ENCODE measurements around the gene AGBL4.
A peak's percentile ranks its signal among the peaks of the same experiment; 100 is the strongest.

Gene AGBL4

DNA sequence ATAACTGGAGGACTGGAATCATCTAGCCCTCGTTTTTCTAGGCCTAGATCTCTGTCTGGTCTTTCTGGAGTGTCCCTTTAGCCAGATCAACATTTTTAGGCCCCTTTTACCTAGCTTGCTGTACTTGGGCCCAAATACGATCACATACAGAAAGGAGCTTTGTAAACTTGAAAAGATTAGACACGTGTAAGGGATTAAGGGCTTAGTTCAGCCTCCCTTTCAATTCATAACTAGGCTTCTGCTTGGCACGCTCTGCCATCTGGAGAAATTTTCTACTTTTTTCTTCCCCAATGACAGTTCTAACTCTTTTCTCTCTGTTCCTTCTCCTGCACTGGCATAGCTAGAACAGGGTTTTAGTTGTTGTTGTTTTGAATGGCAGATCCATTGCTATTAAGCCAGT lies 1093.7 kb downstream of the AGBL4 start:
- Mint-ChIP-seq H3K27me3 (peaks cover 14% of the 10 kb centered on the region), H3K27ac (no peak overlapping the region), H3K9me3 (peaks cover 0 to 8% of the 10 kb centered on the region in 2 donors), H3K4me3 (no peak overlapping the region), H3K4me1 (no peaks in the 10 kb centered on the region)
- no peak for ATAC-seq
- DNase-seq = no peak

DNA sequence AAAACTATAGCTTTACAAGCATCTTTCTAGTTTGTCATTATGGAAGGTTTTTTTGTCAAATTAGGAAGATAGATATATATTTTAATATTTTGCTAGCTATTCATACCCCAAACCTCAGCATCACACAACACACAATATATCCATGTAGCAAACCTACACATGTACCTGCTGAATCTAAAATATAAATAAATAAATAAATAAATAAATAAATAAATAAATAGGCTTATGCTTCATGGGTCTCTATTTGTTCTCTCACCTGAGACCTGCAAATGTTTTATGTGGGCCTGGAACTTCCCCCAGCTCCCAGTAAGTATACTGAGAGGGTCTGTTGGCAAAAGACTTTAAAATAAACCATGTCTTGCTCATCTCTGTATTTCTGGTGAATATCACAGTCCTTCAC lies 1099.7 kb downstream of the AGBL4 start:
- no peak for ATAC-seq

DNA sequence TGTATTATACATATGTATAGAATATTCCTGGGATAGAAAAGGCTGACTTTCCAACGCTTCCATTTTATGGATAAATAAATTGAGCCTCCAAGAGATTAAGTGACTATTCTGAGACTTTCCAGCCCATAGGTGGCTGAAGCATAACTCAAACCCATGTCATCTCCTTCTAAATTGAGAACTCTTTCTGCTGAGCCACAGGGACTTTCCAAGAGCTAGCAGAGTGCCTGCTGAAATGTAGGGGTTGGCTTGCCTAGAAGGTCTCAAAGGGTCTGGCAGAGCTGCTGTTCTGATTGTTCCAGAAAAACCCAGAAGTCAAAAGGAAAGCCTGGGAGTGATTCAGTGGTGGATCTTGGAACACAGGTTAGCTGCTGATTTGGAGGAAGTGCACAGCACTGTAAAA lies 1100.6 kb downstream of the AGBL4 start:
- no peaks in the 10 kb centered on the region for H3K27me3 Mint-ChIP-seq
- ATAC-seq (no peak), DNase-seq (no peak)
- H3K4me3 Mint-ChIP-seq = no peak overlapping the region
- no peaks in the 10 kb centered on the region for H3K4me1 Mint-ChIP-seq
- H3K9me3 Mint-ChIP-seq = peaks cover 0 to 8% of the 10 kb centered on the region in 2 donors
- no peak overlapping the region for H3K27ac Mint-ChIP-seq

More for the DNA sequence above, 1099.7 kb downstream of the AGBL4 start:
- no peaks in the 10 kb centered on the region for H3K4me1 Mint-ChIP-seq
- H3K9me3 Mint-ChIP-seq = peaks cover 0 to 8% of the 10 kb centered on the region in 2 donors
- no peak for DNase-seq
- peak overlapping the region in 1 of 2 donors; percentile 63 for H3K27ac Mint-ChIP-seq
- H3K4me3 Mint-ChIP-seq = no peak overlapping the region
- no peaks in the 10 kb centered on the region for H3K27me3 Mint-ChIP-seq

DNA sequence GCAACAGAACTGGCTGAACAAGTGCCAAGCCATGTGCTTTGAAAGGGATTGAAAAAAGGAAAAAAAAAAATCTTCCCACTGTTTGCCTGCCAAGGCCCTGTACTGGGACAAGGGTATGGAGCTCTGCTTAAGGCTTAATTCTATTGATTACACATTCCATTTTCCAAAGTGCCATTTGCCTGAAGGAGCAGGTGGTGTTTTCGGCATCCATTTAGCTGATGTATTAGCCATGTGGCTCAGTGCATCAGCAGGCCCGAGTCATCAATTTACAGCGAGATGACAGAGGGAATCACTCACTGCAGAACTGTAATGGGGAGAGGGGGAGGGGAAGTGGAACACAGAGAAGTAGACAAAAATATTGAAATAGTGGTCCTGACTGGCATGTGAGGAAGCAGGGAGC lies 1102.9 kb downstream of the AGBL4 start:
- Mint-ChIP-seq H3K27me3 (no peaks in the 10 kb centered on the region), H3K4me1 (no peaks in the 10 kb centered on the region), H3K9me3 (no peaks in the 10 kb centered on the region), H3K4me3 (no peak overlapping the region), H3K27ac (no peak overlapping the region)
- DNase-seq (no peak), ATAC-seq (no peak)

DNA sequence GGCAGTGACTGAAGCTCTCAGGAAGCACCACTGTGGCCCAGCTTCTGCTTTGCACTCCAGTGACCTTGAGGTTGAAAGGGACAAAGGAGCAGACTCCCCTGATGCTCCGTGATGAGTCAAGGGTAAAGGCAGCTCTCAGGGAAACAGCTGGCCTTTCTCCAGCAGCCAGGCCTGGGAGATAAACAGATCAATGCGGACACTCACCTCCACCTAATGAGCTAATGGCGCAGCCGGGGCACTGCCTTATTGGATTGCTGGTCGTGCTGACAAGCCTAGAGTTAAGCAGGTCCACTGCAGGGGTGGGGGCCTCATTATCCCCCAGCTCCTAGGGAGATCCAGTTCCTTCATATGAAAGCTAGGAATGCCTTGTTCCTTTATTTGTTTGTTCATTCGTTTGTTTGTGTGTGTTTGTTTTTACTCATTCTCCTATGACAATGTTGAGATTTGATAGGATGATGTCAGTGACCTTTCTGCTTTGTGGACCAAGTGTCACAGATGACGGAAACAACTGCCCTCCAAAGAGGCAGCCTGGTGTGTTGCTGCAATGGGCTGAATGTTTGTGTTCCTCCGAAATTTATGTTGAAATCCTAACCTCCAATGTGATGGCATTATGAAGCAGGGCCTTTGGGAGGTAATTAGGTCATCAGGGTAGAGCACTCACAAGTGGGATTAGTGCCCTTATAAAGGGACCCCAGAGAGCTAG lies 1105.7 kb downstream of the AGBL4 start:
- no peak for DNase-seq
- Mint-ChIP-seq H3K27ac (no peak overlapping the region), H3K27me3 (no peaks in the 10 kb centered on the region), H3K4me1 (no peaks in the 10 kb centered on the region), H3K9me3 (no peaks in the 10 kb centered on the region), H3K4me3 (no peak overlapping the region)
- no peak for ATAC-seq

GRCh38 chr1:48917070-48917454 lies 1106.7 kb downstream of the AGBL4 start:
- no peak overlapping the region for H3K4me3 Mint-ChIP-seq
- no peaks in the 10 kb centered on the region for H3K9me3 Mint-ChIP-seq
- no peaks in the 10 kb centered on the region for H3K27me3 Mint-ChIP-seq
- H3K27ac Mint-ChIP-seq = no peak overlapping the region
- H3K4me1 Mint-ChIP-seq = no peaks in the 10 kb centered on the region
- ATAC-seq (no peak), DNase-seq (no peak)

- Mint-ChIP-seq H3K4me3 (no peak overlapping the region), H3K9me3 (no peaks in the 10 kb centered on the region), H3K27me3 (no peaks in the 10 kb centered on the region), H3K27ac (peak overlapping the region in 1 of 2 donors; percentile 16), H3K4me1 (no peaks in the 10 kb centered on the region)
- no peak for ATAC-seq
- DNase-seq = no peak
Measured at GRCh38 chr1:48916130-48917069, 1107.4 kb downstream of the AGBL4 start.

GRCh38 chr1:48908606-48909005 lies 1115.1 kb downstream of the AGBL4 start:
- H3K4me1 Mint-ChIP-seq = no peaks in the 10 kb centered on the region
- no peak for ATAC-seq
- H3K27ac Mint-ChIP-seq = no peak overlapping the region
- no peak for DNase-seq
- peaks cover 11% of the 10 kb centered on the region for H3K27me3 Mint-ChIP-seq
- H3K9me3 Mint-ChIP-seq = no peaks in the 10 kb centered on the region
- H3K4me3 Mint-ChIP-seq = no peak overlapping the region

DNA sequence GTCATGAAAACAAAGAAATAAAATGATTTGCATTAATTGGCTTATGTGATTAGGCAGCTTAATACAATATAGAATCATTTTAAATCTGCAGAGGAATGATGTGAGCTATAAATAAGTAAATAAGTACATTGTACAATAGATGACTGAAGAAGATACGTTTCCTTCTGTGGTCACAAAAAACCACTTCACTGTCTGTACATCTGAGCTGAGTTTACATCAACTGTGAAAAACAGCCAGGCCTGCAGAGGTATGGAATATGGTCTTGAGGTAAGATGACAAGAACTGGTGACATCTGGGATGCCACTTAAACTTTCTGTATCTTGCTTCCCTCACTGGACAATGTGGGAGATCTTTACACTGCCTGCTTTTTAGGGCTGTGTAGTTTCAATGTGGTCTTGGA lies 1117.0 kb downstream of the AGBL4 start:
- Mint-ChIP-seq H3K27me3 (peaks cover 21% of the 10 kb centered on the region), H3K9me3 (no peaks in the 10 kb centered on the region), H3K4me1 (no peaks in the 10 kb centered on the region), H3K4me3 (no peak overlapping the region), H3K27ac (no peak overlapping the region)
- ATAC-seq (no peak), DNase-seq (no peak)

DNA sequence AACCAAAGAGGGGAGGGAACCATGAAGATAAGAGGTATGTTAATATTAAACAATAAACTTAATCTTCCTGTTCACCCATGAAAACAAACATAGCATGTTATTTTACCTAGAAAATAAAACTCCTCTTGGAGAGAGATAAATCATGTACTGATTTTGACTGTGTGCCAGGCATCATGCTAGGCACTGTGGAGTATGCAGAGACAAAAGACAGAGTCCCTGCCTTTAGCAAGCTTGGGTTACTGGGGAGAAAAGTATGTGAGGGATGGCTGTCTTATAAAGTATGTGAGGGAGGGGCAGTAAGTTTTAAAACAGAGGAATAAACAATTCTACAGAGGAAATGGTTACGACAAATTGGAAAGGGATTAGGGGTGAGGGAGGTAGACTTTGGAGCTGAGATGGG lies 1117.6 kb downstream of the AGBL4 start:
- Mint-ChIP-seq H3K4me3 (no peak overlapping the region), H3K4me1 (no peaks in the 10 kb centered on the region), H3K27me3 (peaks cover 21% of the 10 kb centered on the region), H3K27ac (no peak overlapping the region), H3K9me3 (no peaks in the 10 kb centered on the region)
- no peak for DNase-seq
- no peak for ATAC-seq

DNA sequence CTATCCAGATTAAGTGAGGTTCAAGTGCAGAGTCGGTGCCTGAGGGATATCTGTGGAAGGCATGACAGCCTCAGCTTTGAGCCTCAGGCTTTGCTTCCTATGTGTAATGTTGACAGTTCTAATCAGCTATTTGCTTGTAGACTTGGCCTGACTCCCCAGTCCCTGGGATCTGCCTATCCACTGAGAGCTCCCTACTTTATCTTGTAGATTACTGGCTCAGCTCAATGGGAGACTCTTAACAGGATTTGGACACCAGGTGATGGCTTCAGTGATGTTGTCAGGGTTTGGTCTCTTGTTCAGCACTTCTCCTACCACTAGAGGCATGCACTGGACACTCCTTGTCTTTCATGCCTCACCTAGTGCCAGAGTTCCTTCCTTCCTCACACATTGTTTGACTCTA lies 1120.5 kb downstream of the AGBL4 start:
- DNase-seq (no peak), ATAC-seq (no peak)
- Mint-ChIP-seq H3K9me3 (no peaks in the 10 kb centered on the region), H3K27me3 (peaks cover 25% of the 10 kb centered on the region), H3K4me1 (no peaks in the 10 kb centered on the region), H3K27ac (no peak overlapping the region), H3K4me3 (no peak overlapping the region)

DNA sequence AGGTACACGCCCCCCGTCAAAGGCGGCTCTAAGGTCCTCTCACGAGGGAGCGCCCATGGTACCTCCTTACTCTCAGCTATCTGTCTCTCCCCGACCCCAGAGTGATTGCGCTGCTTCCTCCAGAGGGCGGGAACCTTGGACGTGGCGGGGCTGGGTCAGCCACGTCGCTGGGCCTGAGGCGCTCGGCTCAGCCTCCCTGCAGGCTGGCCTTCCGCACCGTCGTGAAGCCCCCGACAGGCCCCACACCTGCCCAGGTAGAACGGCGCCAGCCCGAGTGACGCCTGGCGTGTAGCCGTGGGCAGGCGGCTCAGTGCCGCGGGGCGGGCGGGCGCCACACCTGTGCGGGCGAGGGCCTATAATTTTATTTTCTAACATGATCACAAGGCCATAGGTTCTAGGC lies 1124.9 kb downstream of the AGBL4 start:
- Mint-ChIP-seq H3K27me3 (peaks cover 19% of the 10 kb centered on the region), H3K4me1 (no peaks in the 10 kb centered on the region), H3K9me3 (peaks cover 0 to 3% of the 10 kb centered on the region in 2 donors), H3K4me3 (no peak overlapping the region), H3K27ac (no peak overlapping the region)
- DNase-seq = no peak
- ATAC-seq = no peak

- Mint-ChIP-seq H3K27ac (no peak overlapping the region), H3K4me1 (no peaks in the 10 kb centered on the region), H3K27me3 (peaks cover 5% of the 10 kb centered on the region), H3K9me3 (no peaks in the 10 kb centered on the region), H3K4me3 (no peak overlapping the region)
- no peak for DNase-seq
- ATAC-seq = no peak
Measured at GRCh38 chr1:48889615-48890014, 1134.1 kb downstream of the AGBL4 start.

GRCh38 chr1:48889082-48889481 lies 1134.7 kb downstream of the AGBL4 start:
- no peak for ATAC-seq
- no peak overlapping the region for H3K27ac Mint-ChIP-seq
- no peaks in the 10 kb centered on the region for H3K4me1 Mint-ChIP-seq

DNA sequence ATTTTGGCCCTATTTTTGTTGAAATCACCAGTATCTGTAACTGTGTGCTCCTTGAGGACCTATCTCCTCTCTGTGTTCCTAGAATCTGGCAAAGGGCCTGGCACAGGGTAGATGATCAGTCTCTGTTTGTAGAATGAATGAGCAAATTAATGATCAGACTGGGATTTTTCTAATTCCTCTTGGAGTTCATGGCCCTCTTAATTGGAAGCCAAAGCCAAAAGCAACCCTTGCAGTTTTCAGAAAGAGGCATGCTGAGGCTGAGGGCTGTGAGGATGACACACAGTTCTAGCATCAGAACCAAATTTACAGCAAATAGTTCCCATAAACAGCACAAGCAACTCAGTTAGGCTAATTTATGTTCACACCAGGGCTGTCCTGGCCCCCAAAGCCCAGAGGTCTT lies 1136.0 kb downstream of the AGBL4 start:
- H3K4me3 Mint-ChIP-seq = no peak overlapping the region
- no peak for ATAC-seq
- no peak overlapping the region for H3K27ac Mint-ChIP-seq
- no peaks in the 10 kb centered on the region for H3K9me3 Mint-ChIP-seq
- peaks cover 13% of the 10 kb centered on the region for H3K27me3 Mint-ChIP-seq
- no peaks in the 10 kb centered on the region for H3K4me1 Mint-ChIP-seq
- DNase-seq = no peak

More at GRCh38 chr1:48889082-48889481, 1134.7 kb downstream of the AGBL4 start:
- no peak for DNase-seq
- no peak overlapping the region for H3K4me3 Mint-ChIP-seq
- H3K9me3 Mint-ChIP-seq = no peaks in the 10 kb centered on the region
- peaks cover 5% of the 10 kb centered on the region for H3K27me3 Mint-ChIP-seq

DNA sequence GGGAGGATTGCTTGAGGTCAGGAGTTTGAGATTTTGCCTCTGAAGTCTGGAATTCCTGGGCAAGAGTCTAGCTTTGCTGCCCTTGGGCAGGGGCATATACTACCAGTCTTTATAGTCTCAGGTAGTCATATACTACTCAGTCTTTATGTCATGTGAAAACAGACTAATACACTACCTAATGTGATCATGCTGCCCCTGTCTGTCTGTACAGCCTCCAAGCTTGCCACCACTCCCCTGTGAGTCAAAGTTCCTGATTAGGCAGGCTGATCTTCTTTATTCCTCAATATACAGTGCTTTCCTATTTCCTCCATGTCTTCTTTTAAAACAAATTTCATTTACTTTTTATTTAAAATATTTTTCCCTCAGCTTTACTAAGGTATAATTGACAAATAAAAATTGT lies 1141.7 kb downstream of the AGBL4 start:
- Mint-ChIP-seq H3K9me3 (no peaks in the 10 kb centered on the region), H3K4me1 (no peaks in the 10 kb centered on the region), H3K4me3 (no peak overlapping the region), H3K27ac (no peak overlapping the region), H3K27me3 (peaks cover 15% of the 10 kb centered on the region)
- DNase-seq (no peak), ATAC-seq (no peak)

Measured in stimulated activated naive CD8-positive, alpha-beta T cell treated with anti-CD3 and anti-CD28 coated beads, Interleukin-15, amount 100 ng/mL, for 72 hours (primary cell).